ENCODE results near the gene OR51L1. TPM values are rescaled to one million over a fixed set of nuclear protein-coding genes. Genes with fewer than 3 reads are reported as not detected.

The OR51L1 gene
- total RNA-seq (2014; rRNA removed; shearing (Covaris generic)) (not detected in 2 replicates), polyA plus RNA-seq (2016; fragmentation: Nextera tagmentation; extraction: Ambion mirVana) (not detected in 2 replicates)
- long read RNA-seq = 0 reads

- no peaks in the 10 kb centered on the region for H4K20me1 ChIP-seq (replicated peaks; ENCODE audit: insufficient read depth)
- ATAC-seq = no peak
- no peak within 1 kb of the TSS for H3K4me2 ChIP-seq
- H3K4me3 ChIP-seq = no peak within 1 kb of the TSS
- no peaks in the 10 kb centered on the region for H3K4me1 Mint-ChIP-seq
- no peaks in the 10 kb centered on the region for H3K9me3 Mint-ChIP-seq
- no peaks in the 10 kb centered on the region for H3K79me2 ChIP-seq (replicated peaks; ENCODE audit: insufficient read depth)
- H3F3A ChIP-seq (replicated peaks; ENCODE audit: low read depth) = no peaks in the 10 kb centered on the region
- no peaks in the 10 kb centered on the region for H3K4me1 ChIP-seq (ENCODE audit: insufficient read depth)
- no peak within 1 kb of the TSS for H3K27ac ChIP-seq (ENCODE audit: low read depth)
- 0 out of 2 replicates have a peak within 1 kb of the TSS, but pooled peaks have one; percentile 34 for H2AFZ ChIP-seq
- H3K27me3 Mint-ChIP-seq (ENCODE audit: insufficient read depth, low read depth, poor library complexity) = peaks cover 1% of the 10 kb centered on the region
- H3K27me3 ChIP-seq (ENCODE audit: insufficient read depth) = no peaks in the 10 kb centered on the region
- H3K27ac Mint-ChIP-seq = no peak within 1 kb of the TSS
- H3K4me3 Mint-ChIP-seq = no peak within 1 kb of the TSS
- TF ChIP-seq STAT1 (IDR thresholded peaks at IDR 0.05; ENCODE audit: unreplicated experiment) = no peak
- no peak for TF ChIP-seq ZNF462 (CRISPR knock-in tag; IDR thresholded peaks at IDR 0.05)
- no peak for TF ChIP-seq POLR2AphosphoS5 (IDR thresholded peaks at IDR 0.05; ENCODE audit: low read depth)
- no peak for TF ChIP-seq EZH2 (IDR thresholded peaks at IDR 0.05; ENCODE audit: low read depth, unreplicated experiment)
- TF ChIP-seq REST (IDR thresholded peaks at IDR 0.05; ENCODE audit: unreplicated experiment) = no peak
- TF ChIP-seq ETS1 (IDR thresholded peaks at IDR 0.05) = no peak
- no peak for TF ChIP-seq NANOG (IDR thresholded peaks at IDR 0.05; ENCODE audit: borderline replicate concordance)
- no peak for TF ChIP-seq CREB1 (CRISPR knock-in tag; IDR thresholded peaks at IDR 0.05; ENCODE audit: low read depth)
- no peak for TF ChIP-seq EZH2phosphoT487 (IDR thresholded peaks at IDR 0.05; ENCODE audit: unreplicated experiment)
- TF ChIP-seq CTCF (conservative IDR thresholded peaks at IDR 0.05; ENCODE audit: low read depth in 2 of 2) = no peak
- no peak for DNase-seq (ENCODE audit: low spot score)
- no peaks in the 10 kb centered on the region for H3K36me3 ChIP-seq (ENCODE audit: insufficient read depth)
- H3K36me3 Mint-ChIP-seq (ENCODE audit: low read depth) = no peaks in the 10 kb centered on the region
- peaks cover under 1% of the 10 kb centered on the region; the same call in 1 of the 2 replicates for H3K9me2 ChIP-seq (ENCODE audit: insufficient read depth)
Observed at GRCh38 chr11:4994551-4994950, at the start of gene OR51L1. TSS of gene OR51L1 (plus strand) at chr11:4994851. CDS start at chr11:4998983, 4,132 bp downstream.

Data from GM23338 (cell line).